GM10248 (cell line): ENCODE measurements around the gene SNTG2.

Experiments
- CTCF ChIA-PET: fragments of 300-600 bp; sonication (Branson Sonifier 250); formaldehyde crosslinking; extraction: SDS; loops from one replicate; lab custom pipeline; 2021; ENCODE audit warnings: antibody characterized with exemption; lab: Yijun Ruan, JAX
- POLR2A ChIA-PET: fragments of 350-650 bp; sonication (Branson Sonifier 250); formaldehyde crosslinking; extraction: SDS; loops from one replicate; lab custom pipeline; 2020; ENCODE audit warnings: antibody characterized with exemption; lab: Yijun Ruan, JAX
- DNase-seq: peaks from one replicate; pipeline ENCODE4 v3.0.0; 2012; ENCODE audit errors: extremely low spot score
- TF ChIP-seq, protein P1 (sequence below): IDR thresholded peaks from 2 replicates; pipeline ENCODE4 v1.5.1; 2012; ENCODE audit warnings: mild to moderate bottlenecking, low read depth; ENCODE audit errors: extremely low read depth, missing control alignments, control extremely low read depth

SNTG2 gene

DNA sequence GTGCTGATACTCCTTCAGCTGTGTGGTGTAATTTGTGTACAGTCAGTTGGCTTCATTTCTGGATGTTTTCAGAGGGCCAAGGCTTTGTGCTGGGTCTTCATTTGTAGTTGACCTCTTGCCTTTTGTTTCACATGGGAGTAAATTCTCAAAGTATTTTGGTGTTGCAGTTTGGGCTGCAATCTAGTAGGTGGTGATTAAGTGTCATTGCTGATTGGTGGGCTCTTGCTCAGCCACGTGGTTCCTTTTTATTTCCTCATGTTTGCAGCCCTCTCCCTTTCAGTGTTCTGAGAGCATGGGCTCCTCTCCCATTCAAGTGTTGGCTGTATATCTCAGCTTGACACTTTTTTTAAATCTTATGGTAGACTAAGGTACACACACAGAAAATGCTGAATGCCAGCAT is 96.8 kb downstream of the SNTG2 start:
- POLR2A ChIA-PET, result no interaction called here
- CTCF ChIA-PET, result no interaction called here
- no peak for DNase-seq
- TF ChIP-seq, protein P1, sequence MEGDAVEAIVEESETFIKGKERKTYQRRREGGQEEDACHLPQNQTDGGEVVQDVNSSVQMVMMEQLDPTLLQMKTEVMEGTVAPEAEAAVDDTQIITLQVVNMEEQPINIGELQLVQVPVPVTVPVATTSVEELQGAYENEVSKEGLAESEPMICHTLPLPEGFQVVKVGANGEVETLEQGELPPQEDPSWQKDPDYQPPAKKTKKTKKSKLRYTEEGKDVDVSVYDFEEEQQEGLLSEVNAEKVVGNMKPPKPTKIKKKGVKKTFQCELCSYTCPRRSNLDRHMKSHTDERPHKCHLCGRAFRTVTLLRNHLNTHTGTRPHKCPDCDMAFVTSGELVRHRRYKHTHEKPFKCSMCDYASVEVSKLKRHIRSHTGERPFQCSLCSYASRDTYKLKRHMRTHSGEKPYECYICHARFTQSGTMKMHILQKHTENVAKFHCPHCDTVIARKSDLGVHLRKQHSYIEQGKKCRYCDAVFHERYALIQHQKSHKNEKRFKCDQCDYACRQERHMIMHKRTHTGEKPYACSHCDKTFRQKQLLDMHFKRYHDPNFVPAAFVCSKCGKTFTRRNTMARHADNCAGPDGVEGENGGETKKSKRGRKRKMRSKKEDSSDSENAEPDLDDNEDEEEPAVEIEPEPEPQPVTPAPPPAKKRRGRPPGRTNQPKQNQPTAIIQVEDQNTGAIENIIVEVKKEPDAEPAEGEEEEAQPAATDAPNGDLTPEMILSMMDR, result no peak

DNA sequence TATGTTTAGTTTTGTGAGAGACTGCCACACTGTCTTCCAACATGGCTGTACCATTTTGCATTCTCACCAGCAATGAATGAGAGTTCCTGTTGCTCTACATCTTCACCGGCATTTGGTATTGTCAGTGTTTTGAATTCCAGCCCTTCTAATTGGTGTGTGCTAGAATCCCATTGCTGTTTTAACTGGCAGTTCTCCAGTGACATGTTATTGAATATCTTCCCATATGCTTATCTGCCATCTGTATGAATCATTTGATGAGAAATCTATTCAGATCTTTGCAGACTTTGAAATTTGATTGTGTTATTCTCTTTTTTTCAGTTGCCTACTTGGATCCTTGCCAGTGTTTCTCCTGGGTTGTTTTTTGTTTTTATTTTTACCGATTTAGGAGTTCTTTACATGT is 99.0 kb downstream of the SNTG2 start:
- DNase-seq, result no peak
- CTCF ChIA-PET, result no interaction called here
- POLR2A ChIA-PET, result no interaction called here
- TF ChIP-seq, protein P1, result no peak

DNA sequence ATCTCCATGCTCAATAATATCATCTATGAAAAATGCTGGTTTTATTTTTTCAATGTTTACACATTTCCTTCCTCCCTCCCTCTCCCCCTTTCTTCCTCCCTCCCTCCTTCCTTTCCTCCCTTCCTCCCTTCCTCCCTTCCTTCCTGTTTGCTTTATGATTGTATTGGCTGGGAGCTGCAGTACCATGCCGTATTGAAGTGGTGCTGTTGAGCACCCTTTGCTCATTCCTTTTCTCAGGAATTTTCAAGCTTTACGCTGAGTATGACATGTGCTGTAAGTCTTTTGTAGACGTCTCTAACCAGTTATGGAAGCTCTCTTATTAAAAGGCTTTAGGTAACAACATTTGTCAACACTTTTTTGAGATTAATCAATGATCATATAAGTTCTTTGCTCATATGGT is 100.4 kb downstream of the SNTG2 start:
- no peak for DNase-seq
- ChIA-PET POLR2A (no interaction called here), CTCF (no interaction called here)
- TF ChIP-seq, protein P1, result no peak

DNA sequence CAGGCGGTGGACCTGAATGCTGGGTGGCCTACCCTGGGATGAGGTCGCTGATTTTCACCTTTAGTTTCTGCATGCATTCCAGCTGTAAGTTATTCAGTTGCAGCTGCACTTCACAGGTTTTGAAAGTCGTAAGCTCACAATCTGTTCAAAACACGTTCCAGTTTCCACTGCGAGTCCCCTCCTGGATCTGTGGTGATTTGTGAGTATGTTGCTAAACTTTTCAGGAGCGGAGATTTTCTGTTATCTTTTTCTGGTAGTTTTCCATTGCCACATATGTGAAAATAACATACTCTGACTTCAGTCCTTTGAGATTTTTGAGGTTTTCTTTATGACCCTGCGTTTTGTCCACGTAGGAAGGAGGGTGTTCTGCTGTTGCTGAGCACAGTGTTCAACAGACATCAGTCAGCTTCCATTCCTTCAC is 102.1 kb downstream of the SNTG2 start:
- POLR2A ChIA-PET, result no interaction called here
- DNase-seq, result no peak
- CTCF ChIA-PET, result no interaction called here
- TF ChIP-seq, protein P1, result no peak

DNA sequence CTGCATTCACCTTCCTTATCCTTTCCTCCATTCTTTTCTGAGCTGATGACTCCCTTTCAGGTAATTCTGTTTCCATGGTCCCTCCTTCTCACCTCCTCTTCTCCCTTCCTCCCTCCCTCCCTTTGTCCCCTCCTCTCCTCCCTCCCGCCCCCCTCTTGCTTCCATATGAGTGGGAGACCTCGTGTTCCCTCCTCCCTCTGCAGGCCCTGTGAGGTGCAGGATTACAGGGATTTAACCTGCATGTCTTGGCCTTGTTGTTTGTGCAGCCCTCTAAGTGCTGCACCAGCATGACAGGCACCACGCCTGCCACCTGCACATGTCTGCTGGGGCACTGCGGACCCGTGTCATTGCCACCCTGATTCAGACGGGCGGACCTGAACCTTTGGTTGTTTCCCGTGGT is 103.1 kb downstream of the SNTG2 start:
- ChIA-PET POLR2A (no interaction called here), CTCF (no interaction called here)
- TF ChIP-seq, protein P1, result no peak

DNA sequence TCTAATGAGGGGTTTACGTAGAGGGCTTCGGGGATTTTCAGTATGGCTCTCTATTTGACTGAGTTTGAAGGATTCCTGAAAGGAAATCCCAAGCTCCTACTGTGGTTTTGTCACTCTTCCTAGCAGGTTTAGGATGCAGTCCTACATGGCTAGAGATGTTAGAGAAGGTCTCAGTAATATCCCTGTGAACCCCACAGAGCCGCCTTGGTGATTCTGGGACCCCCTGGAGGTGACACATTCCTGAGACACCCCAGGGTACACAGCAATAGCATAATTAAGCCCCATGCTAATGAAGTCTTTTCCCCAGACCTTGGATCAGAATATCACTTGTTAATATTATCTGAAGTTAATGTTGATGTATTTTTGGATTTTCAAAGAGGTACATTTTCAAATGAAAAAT is 103.8 kb downstream of the SNTG2 start:
- no peak for DNase-seq
- ChIA-PET CTCF (no interaction called here), POLR2A (no interaction called here)
- TF ChIP-seq, protein P1, result no peak

More for the DNA sequence above, 103.1 kb downstream of the SNTG2 start:
- no peak for DNase-seq
